ENCODE data around the gene WASHC3. TPM values are rescaled to one million over a fixed set of nuclear protein-coding genes. Genes with fewer than 3 reads are reported as not detected.
"Not testable (repeated sequence)": the region's sequence is repeated elsewhere in the genome, so short reads cannot be mapped to it uniquely, and the experiment has no call there.

WASHC3 gene
- total RNA-seq, 1 donor from 2014 or later, result 37.1 TPM

GRCh38 chr12:102095677-102096263 is 34.0 kb upstream of the WASHC3 start:
- peak; percentile 41 for DNase-seq (ENCODE audit: low read depth)
- TF ChIP-seq CTCF (IDR thresholded peaks at IDR 0.05; ENCODE audit: insufficient read depth, low read length, severe bottlenecking), result peak; percentile 32
- H3K4me3 ChIP-seq (ENCODE audit: low read depth, low read length), result no peak overlapping the region
- no peaks in the 10 kb centered on the region for H3K27me3 ChIP-seq (ENCODE audit: control insufficient read depth, insufficient read depth, low read length)
- peaks cover 3% of the 10 kb centered on the region for H3K36me3 ChIP-seq (ENCODE audit: control insufficient read depth, insufficient read depth, low read length)
- FAIRE-seq, result no peak

- H3K4me3 ChIP-seq (ENCODE audit: low read depth, low read length), result no peak overlapping the region
- peaks cover 3% of the 10 kb centered on the region for H3K36me3 ChIP-seq (ENCODE audit: control insufficient read depth, insufficient read depth, low read length)
- no peak for TF ChIP-seq CTCF (IDR thresholded peaks at IDR 0.05; ENCODE audit: insufficient read depth, low read length, severe bottlenecking)
- DNase-seq (ENCODE audit: low read depth), result no peak
- no peaks in the 10 kb centered on the region for H3K27me3 ChIP-seq (ENCODE audit: control insufficient read depth, insufficient read depth, low read length)
- FAIRE-seq, result no peak
Observed at GRCh38 chr12:102093319-102093718, 31.5 kb upstream of the WASHC3 start.

- not testable (repeated sequence) for DNase-seq (ENCODE audit: low read depth); H3K27me3 ChIP-seq (ENCODE audit: control insufficient read depth, insufficient read depth, low read length); H3K4me3 ChIP-seq (ENCODE audit: low read depth, low read length); FAIRE-seq; H3K36me3 ChIP-seq (ENCODE audit: control insufficient read depth, insufficient read depth, low read length)
Observed at GRCh38 chr12:102089228-102089835, 27.5 kb upstream of the WASHC3 start.

- FAIRE-seq (no peak), DNase-seq (ENCODE audit: low read depth) (no peak)
- no peak for TF ChIP-seq CTCF (IDR thresholded peaks at IDR 0.05; ENCODE audit: insufficient read depth, low read length, severe bottlenecking)
- Histone ChIP-seq H3K27me3 (ENCODE audit: control insufficient read depth, insufficient read depth, low read length) (no peaks in the 10 kb centered on the region), H3K36me3 (ENCODE audit: control insufficient read depth, insufficient read depth, low read length) (peaks cover 3% of the 10 kb centered on the region), H3K4me3 (ENCODE audit: low read depth, low read length) (no peak overlapping the region)
Observed at GRCh38 chr12:102080842-102081241, 19.1 kb upstream of the WASHC3 start.

GRCh38 chr12:102072092-102072491 is 10.3 kb upstream of the WASHC3 start:
- not testable (repeated sequence) for H3K4me3 ChIP-seq (ENCODE audit: low read depth, low read length); H3K36me3 ChIP-seq (ENCODE audit: control insufficient read depth, insufficient read depth, low read length); H3K27me3 ChIP-seq (ENCODE audit: control insufficient read depth, insufficient read depth, low read length); DNase-seq (ENCODE audit: low read depth); FAIRE-seq

GRCh38 chr12:102069707-102070106 is 7.9 kb upstream of the WASHC3 start:
- FAIRE-seq (no peak), DNase-seq (ENCODE audit: low read depth) (no peak)
- TF ChIP-seq CTCF (IDR thresholded peaks at IDR 0.05; ENCODE audit: insufficient read depth, low read length, severe bottlenecking), result no peak
- Histone ChIP-seq H3K27me3 (ENCODE audit: control insufficient read depth, insufficient read depth, low read length) (no peaks in the 10 kb centered on the region), H3K36me3 (ENCODE audit: control insufficient read depth, insufficient read depth, low read length) (no peaks in the 10 kb centered on the region), H3K4me3 (ENCODE audit: low read depth, low read length) (no peak overlapping the region)
